Thoracic aorta (tissue), 2 donors: ENCODE results near the gene STRA6. TPM values are rescaled to one million over a fixed set of nuclear protein-coding genes. Genes with fewer than 3 reads are reported as not detected.
A peak's percentile ranks its signal among the peaks of the same experiment; 100 is the strongest.

Experiments
- ATAC-seq: fragments of 150-250 bp; one replicate; pipeline ENCODE4 v1.8.0; 2017; ENCODE audit warnings: low read depth; ENCODE audit not compliant: insufficient number of reproducible peaks, low FRiP score
- DNase-seq: peaks from one replicate; pipeline ENCODE4 v3.0.0-alpha.2; 2020; ENCODE audit warnings: low spot score
- H3K27ac ChIP-seq, 2 donors: fragments of 200-600 bp; sonication (generic); 1 replicate in 1 of 2; 2 replicates in 1 of 2; pipeline ENCODE4 v1.5.1; 2016; ENCODE audit warnings: mild to moderate bottlenecking in 2 of 2, moderate library complexity in 2 of 2
- H3K27me3 ChIP-seq: fragments of 200-600 bp; sonication (generic); replicated peaks from 2 replicates; pipeline ENCODE4 v1.6.0; 2016; ENCODE audit warnings: mild to moderate bottlenecking; ENCODE audit not compliant: insufficient read depth
- H3K36me3 ChIP-seq: fragments of 200-600 bp; sonication (generic); one replicate; pipeline ENCODE4 v1.5.1; 2016
- H3K4me1 ChIP-seq, 2 donors: fragments of 200-600 bp; sonication (generic); 1 replicate in 1 of 2; 2 replicates in 1 of 2; pipeline versions ENCODE4 v1.5.1 to v1.6.0; 2016; ENCODE audit warnings: low read depth in 2 of 2, mild to moderate bottlenecking in 1 of 2; ENCODE audit not compliant: control insufficient read depth in 1 of 2
- H3K4me3 ChIP-seq: fragments of 200-600 bp; sonication (generic); 2 replicates; pipeline ENCODE4 v1.5.1; 2016; ENCODE audit warnings: mild to moderate bottlenecking
- H3K9me3 ChIP-seq: fragments of 200-600 bp; sonication (generic); 2 replicates; pipeline ENCODE4 v1.5.1; 2016
- CTCF ChIP-seq: fragments of 200-600 bp; sonication (generic); IDR thresholded peaks from one replicate; pipeline ENCODE4 v1.5.1; 2019; ENCODE audit warnings: antibody characterized with exemption
- total RNA-seq, 2 donors: library from RNA; depleted of rRNA; stranded (reverse); fragments of >200 nt; gene quantifications; one replicate each; pipeline versions ENCODE4 v1.1.0 to v1.2.3, GENCODE V29; 2016

Gene STRA6
- total RNA-seq, 2 donors from 2014 or later, result 0.28 TPM; not detected in 1

- H3K4me1 ChIP-seq, result peaks cover 5 to 76% of the 10 kb centered on the region in 2 donors
- ATAC-seq, result no peak
- no peaks in the 10 kb centered on the region for H3K27me3 ChIP-seq
- no peak for TF ChIP-seq CTCF
- no peak overlapping the region for H3K4me3 ChIP-seq
- no peaks in the 10 kb centered on the region for H3K9me3 ChIP-seq
- no peak for DNase-seq
- no peak overlapping the region for H3K27ac ChIP-seq
- no peaks in the 10 kb centered on the region for H3K36me3 ChIP-seq
Measured at GRCh38 chr15:74206801-74207281, 4.3 kb upstream of the STRA6 start.

GRCh38 chr15:74205582-74205947 lies 3.0 kb upstream of the STRA6 start:
- Histone ChIP-seq H3K4me3 (no peak overlapping the region), H3K36me3 (no peaks in the 10 kb centered on the region)
- no peak for ATAC-seq

GRCh38 chr15:74203914-74204431 lies 1.4 kb upstream of the STRA6 start:
- H3K4me1 ChIP-seq, result peaks cover 14 to 79% of the 10 kb centered on the region in 2 donors
- no peak for TF ChIP-seq CTCF
- peak; percentile 55 for DNase-seq
- no peak overlapping the region for H3K27ac ChIP-seq
- H3K27me3 ChIP-seq, result no peaks in the 10 kb centered on the region
- ATAC-seq, result peak; percentile 17
- no peaks in the 10 kb centered on the region for H3K9me3 ChIP-seq
- H3K36me3 ChIP-seq, result no peaks in the 10 kb centered on the region
- H3K4me3 ChIP-seq, result no peak overlapping the region

More at GRCh38 chr15:74205582-74205947, 3.0 kb upstream of the STRA6 start:
- no peak for DNase-seq
- TF ChIP-seq CTCF, result no peak
- no peaks in the 10 kb centered on the region for H3K27me3 ChIP-seq
- H3K9me3 ChIP-seq, result no peaks in the 10 kb centered on the region
- no peak overlapping the region for H3K27ac ChIP-seq
- H3K4me1 ChIP-seq, result peaks cover 11 to 86% of the 10 kb centered on the region in 2 donors

GRCh38 chr15:74201710-74202420 lies 722 bp downstream of the STRA6 start:
- peaks cover 14 to 64% of the 10 kb centered on the region in 2 donors for H3K4me1 ChIP-seq
- no peaks in the 10 kb centered on the region for H3K36me3 ChIP-seq
- H3K9me3 ChIP-seq, result no peaks in the 10 kb centered on the region
- no peak overlapping the region for H3K4me3 ChIP-seq
- no peaks in the 10 kb centered on the region for H3K27me3 ChIP-seq
- no peak for ATAC-seq
- no peak overlapping the region for H3K27ac ChIP-seq
- TF ChIP-seq CTCF, result no peak
- DNase-seq, result no peak

GRCh38 chr15:74200871-74201419 lies 1.6 kb downstream of the STRA6 start:
- Histone ChIP-seq H3K9me3 (no peaks in the 10 kb centered on the region), H3K36me3 (no peaks in the 10 kb centered on the region), H3K27ac (no peak overlapping the region), H3K4me1 (peaks cover 18 to 62% of the 10 kb centered on the region in 2 donors), H3K4me3 (no peak overlapping the region), H3K27me3 (no peaks in the 10 kb centered on the region)
- no peak for TF ChIP-seq CTCF
- DNase-seq, result no peak
- no peak for ATAC-seq
